Mucosa of descending colon (tissue), 3 donors: Measurements from ENCODE around the gene RPS6KA5. TPM values are rescaled to one million over a fixed set of nuclear protein-coding genes. Genes with fewer than 3 reads are reported as not detected.

Source experiments
- ATAC-seq: fragments of 200-7000 bp; cut with Tn5 transposase; one replicate; pipeline ENCODE4 v1.9.1; 2020; ENCODE audit warnings: mild to moderate bottlenecking, moderate library complexity
- DNase-seq, 3 donors: peaks; one replicate each; pipeline ENCODE4 v3.0.0-alpha.2; 2020
- H3K36me3 ChIP-seq: fragments of 200-600 bp; one replicate; pipeline ENCODE4 v1.8.0; 2021; ENCODE audit warnings: low read depth, mild to moderate bottlenecking
- H3K4me1 ChIP-seq: fragments of 200-600 bp; one replicate; pipeline ENCODE4 v1.8.0; 2021; ENCODE audit warnings: low read depth, mild to moderate bottlenecking
- H3K4me3 ChIP-seq: fragments of 200-600 bp; one replicate; pipeline ENCODE4 v1.8.0; 2021; ENCODE audit warnings: mild to moderate bottlenecking
- H3K9me3 ChIP-seq: fragments of 200-600 bp; one replicate; pipeline ENCODE4 v1.8.0; 2021; ENCODE audit warnings: mild to moderate bottlenecking
- CTCF ChIP-seq: fragments of 200-600 bp; IDR thresholded peaks from one replicate; pipeline ENCODE4 v1.8.0; 2022; ENCODE audit warnings: antibody characterized with exemption, mild to moderate bottlenecking
- intact Hi-C, 2 donors: fragments of 100-400 bp; cut with DNase I in 1 of 2; cut with micrococcal nuclease in 1 of 2; formaldehyde crosslinking; loops; one replicate each; pipeline versions ENCODE4 v1.11.0 to v1.11.1; 2022; cut with DNase I, micrococcal nuclease
- total RNA-seq, 3 donors: library from RNA; stranded (reverse); fragmentation: NEBNext Ultra II Directional in 2 of 3; extraction: Animal tissue kit (Norgen Biotek cat#: 25700) in 2 of 3; gene quantifications; one replicate each; pipeline versions ENCODE4 v1.2.1 to v1.2.4, GENCODE V29; 2021 to 2023
- donor health status: DM: no; HTN: no; CAD: no; lungs with moderate emphysema.
- donor health status: DM: no; HTN: no; CAD: no.
- donor health status: DM: no; HTN: yes; CAD: no.

Gene RPS6KA5
- total RNA-seq, 3 donors from 2014 or later: 25.0 to 41.5 (median 27.2) TPM

- TF ChIP-seq CTCF: no peak
- intact Hi-C loops: no loop called here
- Histone ChIP-seq H3K36me3 (no peaks in the 10 kb centered on the region), H3K4me1 (no peaks in the 10 kb centered on the region), H3K9me3 (no peaks in the 10 kb centered on the region), H3K4me3 (no peak overlapping the region)
- DNase-seq: no peak
- ATAC-seq: no peak
Observed at GRCh38 chr14:90999299-90999698, 61.1 kb downstream of the RPS6KA5 start.

GRCh38 chr14:90996967-90997366, 63.5 kb downstream of the RPS6KA5 start:
- no peaks in the 10 kb centered on the region for H3K9me3 ChIP-seq
- no peak overlapping the region for H3K4me3 ChIP-seq
- no peak for ATAC-seq
- no peaks in the 10 kb centered on the region for H3K36me3 ChIP-seq
- intact Hi-C loops: no loop called here
- no peaks in the 10 kb centered on the region for H3K4me1 ChIP-seq
- no peak for DNase-seq
- TF ChIP-seq CTCF: no peak

- DNase-seq (no peak), ATAC-seq (peak; percentile 17)
- no peaks in the 10 kb centered on the region for H3K36me3 ChIP-seq
- intact Hi-C loops: no loop called here
- H3K4me1 ChIP-seq: no peaks in the 10 kb centered on the region
- no peaks in the 10 kb centered on the region for H3K9me3 ChIP-seq
- no peak overlapping the region for H3K4me3 ChIP-seq
- TF ChIP-seq CTCF: no peak
Observed at GRCh38 chr14:90995785-90996184, 64.7 kb downstream of the RPS6KA5 start.

GRCh38 chr14:90993792-90994191, 66.6 kb downstream of the RPS6KA5 start:
- Histone ChIP-seq H3K4me1 (no peaks in the 10 kb centered on the region), H3K4me3 (no peak overlapping the region), H3K36me3 (no peaks in the 10 kb centered on the region), H3K9me3 (no peaks in the 10 kb centered on the region)
- ATAC-seq (no peak), DNase-seq (no peak)
- intact Hi-C loops: no loop called here
- TF ChIP-seq CTCF: no peak

- Histone ChIP-seq H3K9me3 (no peaks in the 10 kb centered on the region), H3K4me1 (no peaks in the 10 kb centered on the region), H3K36me3 (no peaks in the 10 kb centered on the region), H3K4me3 (no peak overlapping the region)
- ATAC-seq: no peak
- intact Hi-C loops: no loop called here
- no peak for TF ChIP-seq CTCF
- no peak for DNase-seq
Observed at GRCh38 chr14:90991690-90992443, 68.6 kb downstream of the RPS6KA5 start.

- Histone ChIP-seq H3K9me3 (no peaks in the 10 kb centered on the region), H3K4me3 (no peak overlapping the region), H3K4me1 (no peaks in the 10 kb centered on the region), H3K36me3 (no peaks in the 10 kb centered on the region)
- intact Hi-C loops: no loop called here
- no peak for TF ChIP-seq CTCF
- DNase-seq (no peak), ATAC-seq (no peak)
Observed at GRCh38 chr14:90990141-90990540, 70.3 kb downstream of the RPS6KA5 start.
